B cell (primary cell): ENCODE measurements around the gene TMC6. TPM values are rescaled to one million over a fixed set of nuclear protein-coding genes. Genes with fewer than 3 reads are reported as not detected.

Experiments
- ATAC-seq: fragments of 200-7000 bp; cut with Tn5 transposase; one replicate; pipeline ENCODE4 v1.10.0; 2021; ENCODE audit warnings: low read depth, mild to moderate bottlenecking, moderate number of reproducible peaks, moderate library complexity
- CTCF ChIA-PET: fragments of 350-600 bp; sonication (Branson Sonifier 250); formaldehyde crosslinking; loops from one replicate; lab custom pipeline; 2021; ENCODE audit warnings: antibody characterized with exemption, inconsistent platforms; lab: Charles Lee
- POLR2A ChIA-PET: fragments of 350-600 bp; sonication (Branson Sonifier 250); formaldehyde crosslinking; loops from one replicate; lab custom pipeline; 2021; ENCODE audit warnings: antibody characterized with exemption; lab: Charles Lee
- DNase-seq: peaks from one replicate; pipeline ENCODE4 v3.0.0; 2013
- H2AFZ ChIP-seq: 2 replicates; pipeline ENCODE4 v1.6.1; 2012; ENCODE audit warnings: mild to moderate bottlenecking, low read depth, low read length; ENCODE audit not compliant: insufficient read depth, poor library complexity, severe bottlenecking
- H3K27ac ChIP-seq, 2 donors: 1 replicate in 1 of 2; 2 replicates in 1 of 2; pipeline ENCODE4 v1.5.1; 2012 to 2013; ENCODE audit warnings: low read length in 2 of 2, mild to moderate bottlenecking in 2 of 2, moderate library complexity in 1 of 2
- H3K27me3 ChIP-seq, 4 experiments: fragments of 200-600 bp in 1 of 4; sonication (generic) in 1 of 4; replicated peaks in 1 of 4; 1 replicate in 2 of 4; 2 replicates in 2 of 4; pipeline versions ENCODE4 v1.6.1 to v1.7.0; 2013 to 2016; ENCODE audit warnings: low read length in 3 of 4, mild to moderate bottlenecking in 2 of 4, mixed read lengths in 1 of 4, moderate library complexity in 1 of 4; ENCODE audit not compliant: insufficient read depth in 4 of 4, control insufficient read depth in 3 of 4; ENCODE audit errors: control extremely low read depth in 1 of 4
- H3K36me3 ChIP-seq, 2 experiments: replicated peaks in 1 of 2; 1 replicate in 1 of 2; 2 replicates in 1 of 2; pipeline versions ENCODE4 v1.6.1 to v1.7.1; 2013; ENCODE audit warnings: low read length in 1 of 2; ENCODE audit not compliant: insufficient read depth in 2 of 2, control insufficient read depth in 1 of 2; ENCODE audit errors: control extremely low read depth in 1 of 2, extremely low read depth in 1 of 2
- H3K4me1 ChIP-seq, 2 donors: fragments of 200-600 bp in 1 of 2; sonication (generic) in 1 of 2; 1 replicate in 1 of 2; 2 replicates in 1 of 2; pipeline versions ENCODE4 v1.5.1 to v1.6.1; 2013 to 2017; ENCODE audit warnings: low read length in 2 of 2; ENCODE audit not compliant: control insufficient read depth in 2 of 2, insufficient read depth in 2 of 2
- H3K4me2 ChIP-seq: replicated peaks from 2 replicates; pipeline ENCODE3; 2012; ENCODE audit warnings: mild to moderate bottlenecking, low read depth, low read length; ENCODE audit not compliant: poor library complexity, severe bottlenecking
- H3K4me3 ChIP-seq, 5 experiments: fragments of 200-600 bp in 1 of 5; sonication (generic) in 1 of 5; 1 replicate in 3 of 5; 2 replicates in 2 of 5; pipeline versions ENCODE4 v1.5.1 to v1.7.0; 2011 to 2016; ENCODE audit warnings: low read length in 4 of 5, mild to moderate bottlenecking in 4 of 5, low read depth in 2 of 5, control low read depth in 1 of 5, moderate library complexity in 1 of 5; ENCODE audit not compliant: insufficient read depth in 1 of 5; ENCODE audit errors: control extremely low read depth in 1 of 5, extremely low read depth in 1 of 5
- H3K79me2 ChIP-seq: fragments of 200-600 bp; sonication (generic); one replicate; pipeline ENCODE4 v1.6.0; 2016; ENCODE audit warnings: low read length; ENCODE audit not compliant: control insufficient read depth, insufficient read depth
- H3K9ac ChIP-seq: fragments of 200-600 bp; sonication (generic); 2 replicates; pipeline ENCODE4 v1.6.1; 2017; ENCODE audit warnings: mild to moderate bottlenecking, low read length, moderate library complexity
- H3K9me3 ChIP-seq, 3 donors: one replicate each; pipeline versions ENCODE4 v1.6.1 to v1.7.1; 2013; ENCODE audit warnings: low read length in 2 of 3; ENCODE audit not compliant: control insufficient read depth in 2 of 3, insufficient read depth in 1 of 3; ENCODE audit errors: control extremely low read depth in 1 of 3
- H4K20me1 ChIP-seq: 2 replicates; pipeline ENCODE4 v1.6.0; 2012; ENCODE audit warnings: mild to moderate bottlenecking, low read length; ENCODE audit not compliant: insufficient read depth, control insufficient read depth, poor library complexity, severe bottlenecking
- H3K27ac Mint-ChIP-seq: one replicate; pipeline ENCODE4 v1.8.0; 2021; ENCODE audit warnings: mixed read lengths
- H3K27me3 Mint-ChIP-seq: one replicate; pipeline ENCODE4 v1.8.0; 2021; ENCODE audit warnings: mixed read lengths
- H3K4me1 Mint-ChIP-seq: one replicate; pipeline ENCODE4 v1.8.0; 2021; ENCODE audit warnings: mixed read lengths
- H3K4me3 Mint-ChIP-seq: one replicate; pipeline ENCODE4 v1.8.0; 2021; ENCODE audit warnings: mixed read lengths
- H3K9me3 Mint-ChIP-seq: one replicate; pipeline ENCODE4 v1.8.0; 2022; ENCODE audit warnings: mixed read lengths; ENCODE audit not compliant: insufficient read depth
- EZH2 ChIP-seq: IDR thresholded peaks from 2 replicates; pipeline ENCODE4 v1.6.1; 2012; ENCODE audit warnings: borderline replicate concordance, low read depth, mild to moderate bottlenecking, moderate library complexity, low read length; ENCODE audit not compliant: insufficient read depth, poor library complexity, severe bottlenecking
- WGBS: methylation state at CpG from one replicate; pipeline ENCODE4 v1.1.5; 2013; ENCODE audit warnings: missing lambda C conversion rate; ENCODE audit not compliant: insufficient coverage; 5-methylcytosine and 5-hydroxymethylcytosine counted together
- intact Hi-C: fragments of 100-400 bp; cut with micrococcal nuclease; formaldehyde crosslinking; loops from one replicate; pipeline ENCODE4 v1.10.0; 2022
- polyA plus RNA-seq: library from polyadenylated mRNA; depleted of rRNA; stranded (reverse); fragments of >200 nt; gene quantifications from 2 replicates; pipeline ENCODE4 v1.2.3, GENCODE V29; 2012
- total RNA-seq, 2 donors: library from RNA; stranded (reverse); fragments of 120-200 nt in 1 of 2; gene quantifications; 1 replicate in 1 of 2; 2 replicates in 1 of 2; pipeline versions ENCODE4 v1.2.3 to v1.2.4, GENCODE V29; 2013 to 2022
- TF ChIP-seq, protein P1 (sequence below): fragments of 200-600 bp; IDR thresholded peaks from one replicate; pipeline ENCODE4 v1.8.0; 2022; ENCODE audit warnings: antibody characterized with exemption, mild to moderate bottlenecking

Gene TMC6
- total and polyA plus RNA-seq, 2 donors (not counting 1 experiment from before 2014, with no cell fraction given), result 374 to 891 TPM

DNA sequence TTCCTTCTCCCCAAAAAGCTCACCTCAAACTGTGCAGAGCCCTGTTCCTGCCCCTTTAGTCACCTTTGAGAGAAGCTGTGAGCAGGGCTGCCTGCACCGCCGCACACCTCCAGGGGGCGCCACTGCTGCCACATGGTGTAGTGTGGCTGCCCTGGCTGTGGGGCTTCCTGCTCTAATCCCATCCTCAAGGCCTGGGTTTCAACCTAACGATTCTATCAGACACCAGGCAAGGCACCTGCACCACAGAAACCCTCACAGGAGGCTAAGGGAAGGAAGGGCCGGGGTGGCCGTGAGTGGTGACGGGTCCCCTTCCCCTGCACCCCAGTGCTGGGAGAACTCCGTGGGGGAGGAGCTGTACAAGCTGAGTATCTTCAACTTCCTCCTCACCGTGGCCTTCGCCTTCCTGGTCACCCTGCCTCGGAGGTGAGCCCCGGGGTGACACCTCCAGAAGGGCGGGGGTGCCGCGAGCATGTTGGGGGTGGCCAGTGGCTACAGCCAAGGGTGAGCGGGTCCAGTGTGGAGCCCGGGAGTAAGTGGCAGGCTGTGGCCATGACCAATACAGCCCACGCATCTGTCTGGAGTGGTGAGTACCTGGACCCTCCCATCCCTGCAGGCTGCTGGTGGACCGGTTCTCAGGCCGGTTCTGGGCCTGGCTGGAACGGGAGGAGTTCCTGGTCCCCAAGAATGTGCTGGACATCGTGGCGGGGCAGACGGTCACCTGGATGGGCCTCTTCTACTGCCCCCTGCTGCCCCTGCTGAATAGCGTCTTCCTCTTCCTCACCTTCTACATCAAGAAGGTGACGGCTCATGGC lies 9.0 kb upstream of the TMC6 start:
- Histone ChIP-seq H3K27ac (peak overlapping the region; percentile 48 to 62), H3K9me3 (peaks cover 0 to 10% (median 0%) of the 10 kb centered on the region in 3 donors), H4K20me1 (peaks cover 54% of the 10 kb centered on the region), H3K9ac (peak overlapping the region; percentile 42), H3K27me3 (no peaks in the 10 kb centered on the region), H3K4me1 (peaks cover 74 to 95% of the 10 kb centered on the region in 2 donors), H3K36me3 (peaks cover 0 to 76% of the 10 kb centered on the region in 2 experiments), H3K79me2 (peaks cover 43% of the 10 kb centered on the region), H3K4me2 (peak overlapping the region; percentile 57), H2AFZ (no peak overlapping the region), H3K4me3 (peak overlapping the region in 1 of 5 experiments; percentile 7)
- WGBS, result 56% methylated on average over 15 of the region's 26 CpGs
- Mint-ChIP-seq H3K9me3 (no peaks in the 10 kb centered on the region), H3K27me3 (no peaks in the 10 kb centered on the region), H3K27ac (peak overlapping the region; percentile 87), H3K4me3 (peak overlapping the region; percentile 54), H3K4me1 (peaks cover 82% of the 10 kb centered on the region)
- intact Hi-C loops, result loop anchor here (10.0 kb wide), 1 partner anchor 1697 kb away; the partner anchor contains the start of gene CBX4
- ATAC-seq, result peak; percentile 4
- TF ChIP-seq EZH2, result no peak
- TF ChIP-seq, protein P1, sequence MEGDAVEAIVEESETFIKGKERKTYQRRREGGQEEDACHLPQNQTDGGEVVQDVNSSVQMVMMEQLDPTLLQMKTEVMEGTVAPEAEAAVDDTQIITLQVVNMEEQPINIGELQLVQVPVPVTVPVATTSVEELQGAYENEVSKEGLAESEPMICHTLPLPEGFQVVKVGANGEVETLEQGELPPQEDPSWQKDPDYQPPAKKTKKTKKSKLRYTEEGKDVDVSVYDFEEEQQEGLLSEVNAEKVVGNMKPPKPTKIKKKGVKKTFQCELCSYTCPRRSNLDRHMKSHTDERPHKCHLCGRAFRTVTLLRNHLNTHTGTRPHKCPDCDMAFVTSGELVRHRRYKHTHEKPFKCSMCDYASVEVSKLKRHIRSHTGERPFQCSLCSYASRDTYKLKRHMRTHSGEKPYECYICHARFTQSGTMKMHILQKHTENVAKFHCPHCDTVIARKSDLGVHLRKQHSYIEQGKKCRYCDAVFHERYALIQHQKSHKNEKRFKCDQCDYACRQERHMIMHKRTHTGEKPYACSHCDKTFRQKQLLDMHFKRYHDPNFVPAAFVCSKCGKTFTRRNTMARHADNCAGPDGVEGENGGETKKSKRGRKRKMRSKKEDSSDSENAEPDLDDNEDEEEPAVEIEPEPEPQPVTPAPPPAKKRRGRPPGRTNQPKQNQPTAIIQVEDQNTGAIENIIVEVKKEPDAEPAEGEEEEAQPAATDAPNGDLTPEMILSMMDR, result peak; percentile 47
- ChIA-PET CTCF (interaction anchor here (0.7 to 14.1 kb wide), 13 partner anchors 10 to 112 kb away, joined by 3 to 357 read pairs (median 17); partner anchors contain the start of genes C17orf99, SYNGR2, TK1 and TMC6), POLR2A (interaction anchor here (0.5 to 22.6 kb wide), 9 partner anchors 9 to 1696 kb away, joined by 3 to 432 read pairs (median 4); partner anchors contain the start of genes SYNGR2, TK1, TMC6 and TMC8)
- peak; percentile 72 for DNase-seq
